Measurements from ENCODE around the gene FSCN2.

FSCN2 gene

DNA sequence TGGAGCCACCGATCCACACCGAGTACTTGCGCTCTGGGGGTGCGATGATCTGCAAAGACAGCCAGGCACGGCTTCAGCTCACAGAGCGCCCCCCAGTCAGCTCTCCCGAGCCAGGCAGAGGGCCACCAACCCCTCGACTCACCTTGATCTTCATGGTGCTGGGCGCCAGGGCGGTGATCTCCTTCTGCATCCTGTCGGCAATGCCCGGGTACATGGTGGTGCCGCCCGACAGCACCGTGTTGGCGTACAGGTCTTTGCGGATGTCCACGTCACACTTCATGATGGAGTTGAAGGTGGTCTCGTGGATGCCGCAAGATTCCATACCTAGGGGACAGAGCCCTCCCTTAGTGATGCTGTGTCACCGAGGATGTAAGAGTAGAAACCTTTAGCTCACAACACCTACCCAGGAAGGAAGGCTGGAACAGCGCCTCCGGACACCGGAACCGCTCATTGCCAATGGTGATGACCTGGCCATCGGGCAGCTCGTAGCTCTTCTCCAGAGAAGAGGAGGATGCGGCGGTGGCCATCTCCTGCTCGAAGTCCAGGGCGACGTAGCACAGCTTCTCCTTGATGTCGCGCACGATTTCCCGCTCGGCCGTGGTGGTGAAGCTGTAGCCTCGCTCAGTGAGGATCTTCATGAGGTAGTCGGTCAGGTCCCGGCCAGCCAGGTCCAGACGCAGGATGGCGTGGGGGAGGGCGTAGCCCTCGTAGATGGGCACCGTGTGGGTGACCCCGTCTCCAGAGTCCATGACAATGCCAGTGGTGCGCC, 17.2 kb upstream of the FSCN2 start:
- peak; percentile 35 for DNase-seq (ENCODE audit: low read depth)
- peak overlapping the region; percentile 89 for H3K4me3 ChIP-seq (ENCODE audit: low read depth, low read length)
- TF ChIP-seq CTCF (IDR thresholded peaks at IDR 0.05; ENCODE audit: insufficient read depth, low read depth, low read length, missing control alignments), result no peak

- TF ChIP-seq CTCF (IDR thresholded peaks at IDR 0.05; ENCODE audit: insufficient read depth, low read depth, low read length, missing control alignments), result no peak
- DNase-seq (ENCODE audit: low read depth), result no peak
Observed at GRCh38 chr17:81511554-81511803, 16.7 kb upstream of the FSCN2 start.

DNA sequence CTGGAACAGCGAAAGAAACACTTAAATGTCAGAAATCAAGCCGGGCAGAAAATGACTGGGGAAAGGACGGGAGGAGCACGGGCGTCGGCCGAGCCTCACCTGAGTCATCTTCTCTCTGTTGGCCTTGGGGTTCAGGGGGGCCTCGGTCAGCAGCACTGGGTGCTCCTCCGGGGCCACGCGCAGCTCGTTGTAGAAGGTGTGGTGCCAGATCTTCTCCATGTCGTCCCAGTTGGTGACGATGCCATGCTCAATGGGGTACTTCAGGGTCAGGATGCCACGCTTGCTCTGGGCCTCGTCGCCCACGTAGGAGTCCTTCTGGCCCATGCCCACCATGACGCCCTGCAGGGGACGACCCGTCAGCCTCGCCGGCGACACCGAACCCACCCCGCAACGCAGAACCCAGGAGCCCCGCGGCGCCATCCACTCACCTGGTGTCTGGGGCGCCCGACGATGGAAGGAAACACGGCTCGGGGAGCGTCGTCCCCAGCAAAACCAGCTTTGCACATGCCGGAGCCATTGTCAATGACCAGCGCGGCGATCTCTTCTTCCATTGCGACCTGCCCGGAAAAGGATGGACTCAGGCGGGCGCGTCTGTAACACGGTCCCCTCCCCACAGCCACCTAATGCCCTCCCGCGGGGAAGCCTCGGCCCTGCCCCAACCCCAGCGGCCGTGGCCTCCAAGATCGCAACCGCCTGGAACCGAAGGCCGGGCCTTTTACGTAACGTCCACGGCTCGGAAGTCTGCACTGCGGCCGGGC, 16.2 kb upstream of the FSCN2 start:
- DNase-seq (ENCODE audit: low read depth), result no peak
- peak overlapping the region; percentile 89 for H3K4me3 ChIP-seq (ENCODE audit: low read depth, low read length)

More at GRCh38 chr17:81511554-81511803, 16.7 kb upstream of the FSCN2 start:
- H3K4me3 ChIP-seq (ENCODE audit: low read depth, low read length), result peak overlapping the region; percentile 89

DNA sequence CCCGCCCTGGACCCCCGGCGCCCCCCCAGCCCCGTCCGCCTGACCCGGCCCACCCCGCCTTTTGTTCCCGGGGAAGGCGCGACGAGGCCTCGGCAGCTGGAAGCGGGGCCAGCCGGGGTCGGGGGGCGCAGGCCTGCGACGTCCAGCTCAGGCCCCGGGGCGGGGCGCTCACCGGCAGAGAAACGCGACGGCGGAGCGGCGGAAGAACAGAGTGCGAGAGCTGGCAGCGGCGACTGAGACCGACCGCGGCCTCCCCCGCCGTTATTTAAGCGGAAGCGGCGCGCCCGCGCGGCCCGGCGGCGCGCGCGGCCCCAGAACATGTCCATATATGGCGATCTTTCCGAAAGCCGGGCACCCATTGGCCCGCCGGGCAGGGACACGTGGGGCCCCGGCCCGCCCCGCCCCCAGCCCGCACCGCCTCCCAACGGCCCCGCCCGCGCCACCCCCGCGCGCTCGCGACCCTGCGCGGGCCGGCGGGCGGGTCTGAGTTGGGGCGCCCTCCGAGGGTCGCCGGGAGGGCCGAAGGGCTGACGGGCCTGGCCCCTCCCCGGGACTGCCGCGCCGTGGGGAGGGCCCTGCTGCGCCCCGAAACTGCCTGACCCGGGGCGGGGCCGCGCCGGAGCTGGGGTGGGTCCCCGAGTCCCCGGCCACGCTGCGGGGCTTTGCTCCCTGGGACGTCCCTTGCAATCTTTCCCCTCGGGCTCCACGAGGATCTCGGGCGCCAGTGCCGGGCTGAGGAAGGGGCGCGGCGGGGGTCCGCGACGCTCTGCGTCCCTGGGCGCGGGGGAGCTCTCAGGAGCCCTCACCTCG, 15.4 kb upstream of the FSCN2 start, which contains the start of gene ACTG1:
Gene ACTG1 (minus strand): TSS at position 238 of the 810 bp plus-strand sequence. CDS start 445 bp downstream, outside the sequence.
- peak within 1 kb of the TSS; percentile 89 for H3K4me3 ChIP-seq (ENCODE audit: low read depth, low read length)
- peak; percentile 95 for DNase-seq (ENCODE audit: low read depth)
- TF ChIP-seq CTCF (IDR thresholded peaks at IDR 0.05; ENCODE audit: insufficient read depth, low read depth, low read length, missing control alignments), result no peak

More for the DNA sequence above, 16.2 kb upstream of the FSCN2 start:
- no peak for TF ChIP-seq CTCF (IDR thresholded peaks at IDR 0.05; ENCODE audit: insufficient read depth, low read depth, low read length, missing control alignments)

DNA sequence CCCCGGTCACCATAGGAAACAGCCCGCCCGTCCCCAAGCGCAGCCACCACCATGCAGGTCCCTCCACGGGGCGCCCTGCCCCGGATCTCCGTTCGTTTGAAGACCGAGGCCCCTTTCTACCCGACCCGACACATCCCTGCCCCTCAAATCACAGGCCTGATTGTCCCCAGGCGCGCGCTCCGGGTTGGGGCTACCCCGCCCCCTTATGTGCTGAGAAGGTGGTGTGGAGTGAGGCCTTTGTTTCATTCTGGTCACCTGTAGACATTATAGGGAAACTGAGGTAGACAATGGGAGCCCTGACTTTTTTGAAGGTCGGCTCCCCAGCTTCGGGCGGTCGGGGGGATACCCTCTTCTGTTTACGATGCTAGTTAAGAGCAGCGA, 14.8 kb upstream of the FSCN2 start:
- DNase-seq (ENCODE audit: low read depth), result peak; percentile 85
- H3K4me3 ChIP-seq (ENCODE audit: low read depth, low read length), result peak overlapping the region; percentile 89
- no peak for TF ChIP-seq CTCF (IDR thresholded peaks at IDR 0.05; ENCODE audit: insufficient read depth, low read depth, low read length, missing control alignments)

- peak overlapping the region; percentile 89 for H3K4me3 ChIP-seq (ENCODE audit: low read depth, low read length)
- TF ChIP-seq CTCF (IDR thresholded peaks at IDR 0.05; ENCODE audit: insufficient read depth, low read depth, low read length, missing control alignments), result no peak
- peak; percentile 65 for DNase-seq (ENCODE audit: low read depth)
Observed at GRCh38 chr17:81513753-81514488, 14.3 kb upstream of the FSCN2 start.

Measured in GM12865 (cell line).